ENCODE measurements around the gene SOS1. TPM values are rescaled to one million over a fixed set of nuclear protein-coding genes. Genes with fewer than 3 reads are reported as not detected.
A peak's percentile ranks its signal among the peaks of the same experiment; 100 is the strongest.
"Not testable (repeated sequence)": the region's sequence is repeated elsewhere in the genome, so short reads cannot be mapped to it uniquely, and the experiment has no call there.

The SOS1 gene
- total RNA-seq, 2 donors from 2014 or later: 34.8 to 57.1 TPM

- Mint-ChIP-seq H3K36me3 (peaks cover 10 to 17% of the 10 kb centered on the region in 2 donors), H3K27ac (no peak overlapping the region), H3K9me3 (peaks cover 4 to 5% of the 10 kb centered on the region in 2 donors)
- no peak for DNase-seq (ENCODE audit: low spot score in 2 of 2)
- no peak for ATAC-seq
Observed at GRCh38 chr2:39091063-39091462, 29.8 kb downstream of the SOS1 start.

- H3K36me3 Mint-ChIP-seq: no peaks in the 10 kb centered on the region
- no peaks in the 10 kb centered on the region for H3K9me3 Mint-ChIP-seq
- ATAC-seq (no peak), DNase-seq (ENCODE audit: low spot score in 2 of 2) (no peak)
- H3K27ac Mint-ChIP-seq: no peak overlapping the region
Observed at GRCh38 chr2:39080152-39080551, 40.7 kb downstream of the SOS1 start.

GRCh38 chr2:39069890-39070465 is 50.9 kb downstream of the SOS1 start:
- Mint-ChIP-seq H3K9me3 (no peaks in the 10 kb centered on the region), H3K36me3 (no peaks in the 10 kb centered on the region), H3K27ac (peak overlapping the region; percentile 40 to 49)
- DNase-seq (ENCODE audit: low spot score in 2 of 2) (no peak), ATAC-seq (no peak)

- no peaks in the 10 kb centered on the region for H3K36me3 Mint-ChIP-seq
- DNase-seq (ENCODE audit: low spot score in 2 of 2) (no peak), ATAC-seq (peak in 1 of 2 donors; percentile 67)
- no peak overlapping the region for H3K27ac Mint-ChIP-seq
- no peaks in the 10 kb centered on the region for H3K9me3 Mint-ChIP-seq
Observed at GRCh38 chr2:39069136-39069515, 51.7 kb downstream of the SOS1 start.

- ATAC-seq: no peak
- Mint-ChIP-seq H3K27ac (peak overlapping the region in 1 of 2 donors; percentile 79), H3K9me3 (no peaks in the 10 kb centered on the region), H3K36me3 (no peaks in the 10 kb centered on the region)
- no peak for DNase-seq (ENCODE audit: low spot score in 2 of 2)
Observed at GRCh38 chr2:39068299-39069135, 52.3 kb downstream of the SOS1 start.

GRCh38 chr2:39065616-39066015 is 55.2 kb downstream of the SOS1 start:
- no peak overlapping the region for H3K27ac Mint-ChIP-seq
- H3K36me3 Mint-ChIP-seq: no peaks in the 10 kb centered on the region
- H3K9me3 Mint-ChIP-seq: no peaks in the 10 kb centered on the region
- ATAC-seq (no peak), DNase-seq (ENCODE audit: low spot score in 2 of 2) (no peak)

- no peak overlapping the region for H3K27ac Mint-ChIP-seq
Observed at GRCh38 chr2:39062320-39062719, 58.5 kb downstream of the SOS1 start.

GRCh38 chr2:39061280-39061679 is 59.6 kb downstream of the SOS1 start:
- DNase-seq (ENCODE audit: low spot score in 2 of 2) (no peak), ATAC-seq (no peak)
- H3K27ac Mint-ChIP-seq: no peak overlapping the region
- H3K36me3 Mint-ChIP-seq: no peaks in the 10 kb centered on the region
- no peaks in the 10 kb centered on the region for H3K9me3 Mint-ChIP-seq

More at GRCh38 chr2:39062320-39062719, 58.5 kb downstream of the SOS1 start:
- no peaks in the 10 kb centered on the region for H3K36me3 Mint-ChIP-seq
- ATAC-seq (no peak), DNase-seq (ENCODE audit: low spot score in 2 of 2) (no peak)
- H3K9me3 Mint-ChIP-seq: no peaks in the 10 kb centered on the region

GRCh38 chr2:39059366-39059952 is 61.4 kb downstream of the SOS1 start:
- ATAC-seq: no peak
- no peak for DNase-seq (ENCODE audit: low spot score in 2 of 2)
- H3K9me3 Mint-ChIP-seq: no peaks in the 10 kb centered on the region
- H3K36me3 Mint-ChIP-seq: peaks cover 0 to 5% of the 10 kb centered on the region in 2 donors
- no peak overlapping the region for H3K27ac Mint-ChIP-seq

- no peak for DNase-seq (ENCODE audit: low spot score in 2 of 2)
- Mint-ChIP-seq H3K36me3 (peaks cover 5% of the 10 kb centered on the region in 2 donors), H3K27ac (no peak overlapping the region), H3K9me3 (no peaks in the 10 kb centered on the region)
- no peak for ATAC-seq
Observed at GRCh38 chr2:39058101-39058500, 62.8 kb downstream of the SOS1 start.

- Mint-ChIP-seq H3K36me3 (peaks cover 5 to 12% of the 10 kb centered on the region in 2 donors), H3K27ac (peak overlapping the region in 1 of 2 donors; percentile 14)
- ATAC-seq; DNase-seq (ENCODE audit: low spot score in 2 of 2); H3K9me3 Mint-ChIP-seq: not testable (repeated sequence)
Observed at GRCh38 chr2:39052665-39053064, 68.2 kb downstream of the SOS1 start.

- Mint-ChIP-seq H3K27ac (no peak overlapping the region), H3K9me3 (no peaks in the 10 kb centered on the region), H3K36me3 (peaks cover 5 to 11% of the 10 kb centered on the region in 2 donors)
- DNase-seq (ENCODE audit: low spot score in 2 of 2) (no peak), ATAC-seq (no peak)
Observed at GRCh38 chr2:39050109-39050508, 70.7 kb downstream of the SOS1 start.

- no peak overlapping the region for H3K27ac Mint-ChIP-seq
- DNase-seq (ENCODE audit: low spot score in 2 of 2) (no peak), ATAC-seq (no peak)
- H3K36me3 Mint-ChIP-seq: no peaks in the 10 kb centered on the region
- no peaks in the 10 kb centered on the region for H3K9me3 Mint-ChIP-seq
Observed at GRCh38 chr2:39039072-39039471, 81.8 kb downstream of the SOS1 start.

GRCh38 chr2:39033980-39034379 is 86.9 kb downstream of the SOS1 start:
- ATAC-seq: no peak
- H3K9me3 Mint-ChIP-seq: no peaks in the 10 kb centered on the region

GRCh38 chr2:39027421-39027820 is 93.4 kb downstream of the SOS1 start:
- ATAC-seq: no peak
- H3K9me3 Mint-ChIP-seq: no peaks in the 10 kb centered on the region
- no peak overlapping the region for H3K27ac Mint-ChIP-seq
- no peak for DNase-seq (ENCODE audit: low spot score in 2 of 2)
- no peaks in the 10 kb centered on the region for H3K36me3 Mint-ChIP-seq

More at GRCh38 chr2:39033980-39034379, 86.9 kb downstream of the SOS1 start:
- H3K27ac Mint-ChIP-seq: no peak overlapping the region
- no peak for DNase-seq (ENCODE audit: low spot score in 2 of 2)
- H3K36me3 Mint-ChIP-seq: no peaks in the 10 kb centered on the region

- Mint-ChIP-seq H3K27ac (no peak overlapping the region), H3K9me3 (no peaks in the 10 kb centered on the region), H3K36me3 (no peaks in the 10 kb centered on the region)
- DNase-seq (ENCODE audit: low spot score in 2 of 2) (no peak), ATAC-seq (peak; percentile 52 to 85)
Observed at GRCh38 chr2:39024833-39025232, 96.0 kb downstream of the SOS1 start.

- H3K9me3 Mint-ChIP-seq: no peaks in the 10 kb centered on the region
- DNase-seq (ENCODE audit: low spot score in 2 of 2) (no peak), ATAC-seq (no peak)
- no peak overlapping the region for H3K27ac Mint-ChIP-seq
- H3K36me3 Mint-ChIP-seq: no peaks in the 10 kb centered on the region
Observed at GRCh38 chr2:39023649-39024048, 97.2 kb downstream of the SOS1 start.
